WTC11 (cell line): ENCODE data around the gene RFWD3. TPM values are rescaled to one million over a fixed set of nuclear protein-coding genes. Genes with fewer than 3 reads are reported as not detected.

Experiments
- ATAC-seq: fragments of 200-7000 bp; cut with Tn5 transposase; 2 replicates; pipeline ENCODE4 v1.10.0; 2021; ENCODE audit warnings: mild to moderate bottlenecking, moderate library complexity
- CTCF ChIA-PET: fragments of 300-600 bp; sonication (Branson Sonifier 250); formaldehyde crosslinking; loops from one replicate; lab custom pipeline; 2021; ENCODE audit warnings: antibody characterized with exemption; lab: Charles Lee
- POLR2A ChIA-PET: fragments of 350-600 bp; sonication (Branson Sonifier 250); formaldehyde crosslinking; loops from one replicate; lab custom pipeline; 2021; ENCODE audit warnings: antibody characterized with exemption; lab: Charles Lee
- DNase-seq: peaks from one replicate; pipeline ENCODE4 v3.0.0; 2021; ENCODE audit warnings: low spot score
- H3K27ac Mint-ChIP-seq: 2 replicates; pipeline ENCODE4 v1.8.0; 2021; ENCODE audit warnings: mixed read lengths
- H3K27me3 Mint-ChIP-seq: 2 replicates; pipeline ENCODE4 v1.8.0; 2021; ENCODE audit warnings: low read depth, mild to moderate bottlenecking, moderate library complexity, mixed read lengths
- H3K36me3 Mint-ChIP-seq: 2 replicates; pipeline ENCODE4 v1.8.0; 2021; ENCODE audit warnings: mixed read lengths
- H3K4me1 Mint-ChIP-seq: 2 replicates; pipeline ENCODE4 v1.8.0; 2022; ENCODE audit warnings: mixed read lengths
- H3K4me3 Mint-ChIP-seq: 2 replicates; pipeline ENCODE4 v1.8.0; 2021; ENCODE audit warnings: mild to moderate bottlenecking, moderate library complexity, mixed read lengths
- H3K9me3 Mint-ChIP-seq: 2 replicates; pipeline ENCODE4 v1.8.0; 2021; ENCODE audit warnings: mixed read lengths
- ATF3 ChIP-seq: sonication (generic); formaldehyde crosslinking; conservative IDR thresholded peaks from 2 replicates; pipeline ENCODE4 v1.8.1; 2022; ENCODE audit warnings: mild to moderate bottlenecking, missing genetic modification reagents
- ATF6 ChIP-seq: sonication (generic); formaldehyde crosslinking; IDR thresholded peaks from 2 replicates; pipeline ENCODE4 v1.8.1; 2023; ENCODE audit warnings: mild to moderate bottlenecking, missing genetic modification reagents
- ESRRA ChIP-seq: sonication (generic); formaldehyde crosslinking; IDR thresholded peaks from 2 replicates; pipeline ENCODE4 v1.8.1; 2022; ENCODE audit warnings: mild to moderate bottlenecking, missing genetic modification reagents, borderline replicate concordance
- GRHL2 ChIP-seq: fragments of 250-450 bp; sonication (Bioruptor Pico); IDR thresholded peaks from 2 replicates; pipeline ENCODE4 v1.8.0; 2022; ENCODE audit warnings: mild to moderate bottlenecking, moderate library complexity; ENCODE audit not compliant: insufficient replicate concordance, severe bottlenecking
- JAZF1 ChIP-seq: fragments of 250-450 bp; sonication (Bioruptor Pico); IDR thresholded peaks from 2 replicates; pipeline ENCODE4 v1.9.0; 2021; ENCODE audit warnings: moderate library complexity, mild to moderate bottlenecking, inconsistent platforms
- NFYB ChIP-seq: sonication (generic); formaldehyde crosslinking; conservative IDR thresholded peaks from 2 replicates; pipeline ENCODE4 v1.8.0; 2022; ENCODE audit warnings: low read depth, missing genetic modification reagents
- PRRX2 ChIP-seq: fragments of 250-450 bp; sonication (Bioruptor Pico); IDR thresholded peaks from 2 replicates; pipeline ENCODE4 v1.8.0; 2021; ENCODE audit warnings: mild to moderate bottlenecking
- RELA ChIP-seq: sonication (generic); formaldehyde crosslinking; IDR thresholded peaks from 2 replicates; pipeline ENCODE4 v1.8.1; 2022; ENCODE audit warnings: missing genetic modification reagents, mild to moderate bottlenecking, borderline replicate concordance
- TP53 ChIP-seq: sonication (generic); formaldehyde crosslinking; IDR thresholded peaks from 2 replicates; pipeline ENCODE4 v1.8.1; 2023; ENCODE audit warnings: mild to moderate bottlenecking, missing genetic modification reagents
- ZNF121 ChIP-seq: sonication (generic); formaldehyde crosslinking; IDR thresholded peaks from 2 replicates; pipeline ENCODE4 v1.8.0; 2023; ENCODE audit warnings: missing genetic modification reagents
- ZNF138 ChIP-seq: sonication (generic); formaldehyde crosslinking; conservative IDR thresholded peaks from 2 replicates; pipeline ENCODE4 v1.8.1; 2022; ENCODE audit warnings: mild to moderate bottlenecking, moderate library complexity, missing genetic modification reagents
- ZNF396 ChIP-seq: fragments of 250-450 bp; sonication (Bioruptor Pico); IDR thresholded peaks from 2 replicates; pipeline ENCODE4 v1.8.0; 2021; ENCODE audit warnings: mild to moderate bottlenecking, moderate library complexity, borderline replicate concordance
- ZNF423 ChIP-seq: fragments of 250-450 bp; sonication (Bioruptor Pico); IDR thresholded peaks from 2 replicates; pipeline ENCODE4 v2.1.2; 2022; ENCODE audit warnings: mild to moderate bottlenecking, moderate library complexity
- total RNA-seq: library from RNA; stranded (reverse); gene quantifications from 3 replicates; pipeline ENCODE4 v1.2.3, GENCODE V29; 2021
- TF ChIP-seq, protein P1 (sequence below): fragments of 250-450 bp; sonication (Bioruptor Pico); IDR thresholded peaks from 2 replicates; pipeline ENCODE4 v1.9.0; 2021; ENCODE audit warnings: mild to moderate bottlenecking, borderline replicate concordance
- TF ChIP-seq, protein P2 (sequence below): fragments of 200-600 bp; IDR thresholded peaks from 2 replicates; pipeline ENCODE4 v1.8.0; 2022; ENCODE audit warnings: antibody characterized with exemption
- TF ChIP-seq, protein P3 (sequence below): sonication (generic); formaldehyde crosslinking; IDR thresholded peaks from 2 replicates; pipeline ENCODE4 v1.8.1; 2023; ENCODE audit warnings: mild to moderate bottlenecking, missing genetic modification reagents, borderline replicate concordance
- TF ChIP-seq, protein P4 (sequence below): sonication (generic); formaldehyde crosslinking; IDR thresholded peaks from 2 replicates; pipeline ENCODE4 v1.8.0; 2022; ENCODE audit warnings: mild to moderate bottlenecking, missing genetic modification reagents

Gene RFWD3
- total RNA-seq, 1 experiment from 2014 or later = 109 TPM

DNA sequence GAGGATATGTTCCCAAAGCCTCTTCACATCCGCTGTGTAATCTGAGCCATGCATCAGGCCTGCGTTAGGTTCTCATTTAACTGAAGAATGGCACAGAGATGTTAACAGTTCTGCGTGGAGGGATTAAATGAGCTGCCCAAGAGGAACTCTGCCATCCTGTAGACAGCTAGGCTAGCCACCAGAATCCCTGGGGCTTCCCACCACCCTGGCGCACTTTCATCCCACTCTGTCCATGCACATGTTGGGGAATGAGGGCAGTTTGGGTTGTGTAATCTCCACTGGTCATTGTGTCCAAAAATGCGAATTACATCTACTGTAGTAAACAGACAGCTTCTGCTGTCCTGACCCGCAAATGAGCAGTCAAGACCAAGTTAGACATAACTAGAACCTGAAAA lies 58.7 kb downstream of the RFWD3 start (continued):
- TF ChIP-seq, protein P1, sequence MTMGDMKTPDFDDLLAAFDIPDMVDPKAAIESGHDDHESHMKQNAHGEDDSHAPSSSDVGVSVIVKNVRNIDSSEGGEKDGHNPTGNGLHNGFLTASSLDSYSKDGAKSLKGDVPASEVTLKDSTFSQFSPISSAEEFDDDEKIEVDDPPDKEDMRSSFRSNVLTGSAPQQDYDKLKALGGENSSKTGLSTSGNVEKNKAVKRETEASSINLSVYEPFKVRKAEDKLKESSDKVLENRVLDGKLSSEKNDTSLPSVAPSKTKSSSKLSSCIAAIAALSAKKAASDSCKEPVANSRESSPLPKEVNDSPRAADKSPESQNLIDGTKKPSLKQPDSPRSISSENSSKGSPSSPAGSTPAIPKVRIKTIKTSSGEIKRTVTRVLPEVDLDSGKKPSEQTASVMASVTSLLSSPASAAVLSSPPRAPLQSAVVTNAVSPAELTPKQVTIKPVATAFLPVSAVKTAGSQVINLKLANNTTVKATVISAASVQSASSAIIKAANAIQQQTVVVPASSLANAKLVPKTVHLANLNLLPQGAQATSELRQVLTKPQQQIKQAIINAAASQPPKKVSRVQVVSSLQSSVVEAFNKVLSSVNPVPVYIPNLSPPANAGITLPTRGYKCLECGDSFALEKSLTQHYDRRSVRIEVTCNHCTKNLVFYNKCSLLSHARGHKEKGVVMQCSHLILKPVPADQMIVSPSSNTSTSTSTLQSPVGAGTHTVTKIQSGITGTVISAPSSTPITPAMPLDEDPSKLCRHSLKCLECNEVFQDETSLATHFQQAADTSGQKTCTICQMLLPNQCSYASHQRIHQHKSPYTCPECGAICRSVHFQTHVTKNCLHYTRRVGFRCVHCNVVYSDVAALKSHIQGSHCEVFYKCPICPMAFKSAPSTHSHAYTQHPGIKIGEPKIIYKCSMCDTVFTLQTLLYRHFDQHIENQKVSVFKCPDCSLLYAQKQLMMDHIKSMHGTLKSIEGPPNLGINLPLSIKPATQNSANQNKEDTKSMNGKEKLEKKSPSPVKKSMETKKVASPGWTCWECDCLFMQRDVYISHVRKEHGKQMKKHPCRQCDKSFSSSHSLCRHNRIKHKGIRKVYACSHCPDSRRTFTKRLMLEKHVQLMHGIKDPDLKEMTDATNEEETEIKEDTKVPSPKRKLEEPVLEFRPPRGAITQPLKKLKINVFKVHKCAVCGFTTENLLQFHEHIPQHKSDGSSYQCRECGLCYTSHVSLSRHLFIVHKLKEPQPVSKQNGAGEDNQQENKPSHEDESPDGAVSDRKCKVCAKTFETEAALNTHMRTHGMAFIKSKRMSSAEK (CRISPR knock-in tag) = no peak
- TF ChIP-seq ZNF138 (CRISPR knock-in tag) = no peak
- TF ChIP-seq NFYB = no peak
- no peak for TF ChIP-seq JAZF1 (CRISPR knock-in tag)
- TF ChIP-seq, all 79 proteins: peak for 0

GRCh38 chr16:74607310-74607961 lies 59.2 kb downstream of the RFWD3 start:
- Mint-ChIP-seq H3K36me3 (peaks cover 3% of the 10 kb centered on the region; the same call in 1 of the 2 replicates), H3K27me3 (no peaks in the 10 kb centered on the region), H3K9me3 (no peaks in the 10 kb centered on the region), H3K4me3 (peak overlapping the region; percentile 86), H3K4me1 (peaks cover 41% of the 10 kb centered on the region), H3K27ac (peak overlapping the region; percentile 96)
- DNase-seq (no peak), ATAC-seq (no peak)
- ChIA-PET POLR2A (interaction anchor here (1.2 to 2.2 kb wide), 4 partner anchors 15 to 59 kb away, joined by 3 to 8 read pairs (median 4); partner anchors contain the start of gene RFWD3), CTCF (interaction anchor here (0.5 to 1.0 kb wide), 4 partner anchors 15 to 256 kb away, joined by 3 to 4 read pairs (median 3); no protein-coding TSS in a partner anchor)
- TF ChIP-seq ZNF396 (CRISPR knock-in tag) = no peak
- TF ChIP-seq, protein P2, sequence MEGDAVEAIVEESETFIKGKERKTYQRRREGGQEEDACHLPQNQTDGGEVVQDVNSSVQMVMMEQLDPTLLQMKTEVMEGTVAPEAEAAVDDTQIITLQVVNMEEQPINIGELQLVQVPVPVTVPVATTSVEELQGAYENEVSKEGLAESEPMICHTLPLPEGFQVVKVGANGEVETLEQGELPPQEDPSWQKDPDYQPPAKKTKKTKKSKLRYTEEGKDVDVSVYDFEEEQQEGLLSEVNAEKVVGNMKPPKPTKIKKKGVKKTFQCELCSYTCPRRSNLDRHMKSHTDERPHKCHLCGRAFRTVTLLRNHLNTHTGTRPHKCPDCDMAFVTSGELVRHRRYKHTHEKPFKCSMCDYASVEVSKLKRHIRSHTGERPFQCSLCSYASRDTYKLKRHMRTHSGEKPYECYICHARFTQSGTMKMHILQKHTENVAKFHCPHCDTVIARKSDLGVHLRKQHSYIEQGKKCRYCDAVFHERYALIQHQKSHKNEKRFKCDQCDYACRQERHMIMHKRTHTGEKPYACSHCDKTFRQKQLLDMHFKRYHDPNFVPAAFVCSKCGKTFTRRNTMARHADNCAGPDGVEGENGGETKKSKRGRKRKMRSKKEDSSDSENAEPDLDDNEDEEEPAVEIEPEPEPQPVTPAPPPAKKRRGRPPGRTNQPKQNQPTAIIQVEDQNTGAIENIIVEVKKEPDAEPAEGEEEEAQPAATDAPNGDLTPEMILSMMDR = no peak
- TF ChIP-seq GRHL2 = no peak
- TF ChIP-seq RELA (CRISPR knock-in tag) = no peak
- TF ChIP-seq ATF6 (CRISPR knock-in tag) = no peak
- no peak for TF ChIP-seq JAZF1 (CRISPR knock-in tag)
- TF ChIP-seq ATF3 = no peak

- ChIA-PET POLR2A (interaction anchor here (1.2 to 2.2 kb wide), 4 partner anchors 14 to 60 kb away, joined by 3 to 8 read pairs (median 4); partner anchors contain the start of gene RFWD3), CTCF (interaction anchor here (0.5 to 1.0 kb wide), 4 partner anchors 16 to 256 kb away, joined by 3 to 6 read pairs (median 3); no protein-coding TSS in a partner anchor)
- peaks cover 45% of the 10 kb centered on the region for H3K4me1 Mint-ChIP-seq
- no peaks in the 10 kb centered on the region for H3K27me3 Mint-ChIP-seq
- peak within 1 kb of the TSS; percentile 86 for H3K4me3 Mint-ChIP-seq
- peak within 1 kb of the TSS; percentile 96 for H3K27ac Mint-ChIP-seq
- H3K9me3 Mint-ChIP-seq = no peaks in the 10 kb centered on the region
- ATAC-seq (peak; percentile 85), DNase-seq (peak; percentile 90)
- peaks cover 3% of the 10 kb centered on the region; the same call in 1 of the 2 replicates for H3K36me3 Mint-ChIP-seq
- TF ChIP-seq, protein P3, sequence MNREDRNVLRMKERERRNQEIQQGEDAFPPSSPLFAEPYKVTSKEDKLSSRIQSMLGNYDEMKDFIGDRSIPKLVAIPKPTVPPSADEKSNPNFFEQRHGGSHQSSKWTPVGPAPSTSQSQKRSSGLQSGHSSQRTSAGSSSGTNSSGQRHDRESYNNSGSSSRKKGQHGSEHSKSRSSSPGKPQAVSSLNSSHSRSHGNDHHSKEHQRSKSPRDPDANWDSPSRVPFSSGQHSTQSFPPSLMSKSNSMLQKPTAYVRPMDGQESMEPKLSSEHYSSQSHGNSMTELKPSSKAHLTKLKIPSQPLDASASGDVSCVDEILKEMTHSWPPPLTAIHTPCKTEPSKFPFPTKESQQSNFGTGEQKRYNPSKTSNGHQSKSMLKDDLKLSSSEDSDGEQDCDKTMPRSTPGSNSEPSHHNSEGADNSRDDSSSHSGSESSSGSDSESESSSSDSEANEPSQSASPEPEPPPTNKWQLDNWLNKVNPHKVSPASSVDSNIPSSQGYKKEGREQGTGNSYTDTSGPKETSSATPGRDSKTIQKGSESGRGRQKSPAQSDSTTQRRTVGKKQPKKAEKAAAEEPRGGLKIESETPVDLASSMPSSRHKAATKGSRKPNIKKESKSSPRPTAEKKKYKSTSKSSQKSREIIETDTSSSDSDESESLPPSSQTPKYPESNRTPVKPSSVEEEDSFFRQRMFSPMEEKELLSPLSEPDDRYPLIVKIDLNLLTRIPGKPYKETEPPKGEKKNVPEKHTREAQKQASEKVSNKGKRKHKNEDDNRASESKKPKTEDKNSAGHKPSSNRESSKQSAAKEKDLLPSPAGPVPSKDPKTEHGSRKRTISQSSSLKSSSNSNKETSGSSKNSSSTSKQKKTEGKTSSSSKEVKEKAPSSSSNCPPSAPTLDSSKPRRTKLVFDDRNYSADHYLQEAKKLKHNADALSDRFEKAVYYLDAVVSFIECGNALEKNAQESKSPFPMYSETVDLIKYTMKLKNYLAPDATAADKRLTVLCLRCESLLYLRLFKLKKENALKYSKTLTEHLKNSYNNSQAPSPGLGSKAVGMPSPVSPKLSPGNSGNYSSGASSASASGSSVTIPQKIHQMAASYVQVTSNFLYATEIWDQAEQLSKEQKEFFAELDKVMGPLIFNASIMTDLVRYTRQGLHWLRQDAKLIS (CRISPR knock-in tag) = peak; percentile 90; the same call in 1 of the 2 replicates
- TF ChIP-seq JAZF1 (CRISPR knock-in tag) = no peak
- TF ChIP-seq ZNF423 (CRISPR knock-in tag) = 0 out of 2 replicates have a peak, but pooled peaks have one; percentile 42
- TF ChIP-seq, protein P4, sequence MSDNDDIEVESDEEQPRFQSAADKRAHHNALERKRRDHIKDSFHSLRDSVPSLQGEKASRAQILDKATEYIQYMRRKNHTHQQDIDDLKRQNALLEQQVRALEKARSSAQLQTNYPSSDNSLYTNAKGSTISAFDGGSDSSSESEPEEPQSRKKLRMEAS (CRISPR knock-in tag) = peak; percentile 82
- no peak for TF ChIP-seq ZNF121 (CRISPR knock-in tag)
- TF ChIP-seq PRRX2 (CRISPR knock-in tag) = no peak
- 0 out of 2 replicates have a peak, but pooled peaks have one; percentile 50 for TF ChIP-seq TP53 (CRISPR knock-in tag)
- TF ChIP-seq NFYB = no peak
- TF ChIP-seq ESRRA (CRISPR knock-in tag) = 0 out of 2 replicates have a peak, but pooled peaks have one; percentile 79
Observed at GRCh38 chr16:74606521-74607309, 60.0 kb downstream of the RFWD3 start, which contains the start of gene GLG1. TSS of gene GLG1 (minus strand) at chr16:74607114. CDS start at chr16:74607094, 20 bp downstream.
